Right forelimb (tissue), 1 donor: ENCODE data around the gene INKA2.

Source experiments
- DNase-seq: peaks from one replicate; pipeline ENCODE4 v3.0.0-alpha.2; 2018

Gene INKA2

GRCh38 chr1:111739194-111739924 lies at the start of gene INKA2:
Gene INKA2 (minus strand): TSS chr1:111739395. CDS start chr1:111739242, 153 bp downstream.
- peak; percentile 90 for DNase-seq

GRCh38 chr1:111786669-111787207 lies 47.5 kb upstream of the INKA2 start:
- DNase-seq, result no peak

- DNase-seq, result no peak
Observed at GRCh38 chr1:111784273-111784901, 45.2 kb upstream of the INKA2 start.

- no peak for DNase-seq
Observed at GRCh38 chr1:111779546-111779945, 40.4 kb upstream of the INKA2 start.

GRCh38 chr1:111778541-111779051 lies 39.4 kb upstream of the INKA2 start:
- no peak for DNase-seq

GRCh38 chr1:111778066-111778465 lies 38.9 kb upstream of the INKA2 start:
- DNase-seq, result no peak

GRCh38 chr1:111777301-111777700 lies 38.1 kb upstream of the INKA2 start:
- DNase-seq, result no peak

GRCh38 chr1:111776861-111777260 lies 37.7 kb upstream of the INKA2 start:
- no peak for DNase-seq

- no peak for DNase-seq
Observed at GRCh38 chr1:111776391-111776790, 37.2 kb upstream of the INKA2 start.

GRCh38 chr1:111775966-111776365 lies 36.8 kb upstream of the INKA2 start:
- DNase-seq, result no peak

GRCh38 chr1:111770916-111771315 lies 31.7 kb upstream of the INKA2 start:
- DNase-seq, result no peak

- no peak for DNase-seq
Observed at GRCh38 chr1:111769517-111770146, 30.4 kb upstream of the INKA2 start.

- DNase-seq, result no peak
Observed at GRCh38 chr1:111768625-111769024, 29.4 kb upstream of the INKA2 start.

GRCh38 chr1:111768023-111768422 lies 28.8 kb upstream of the INKA2 start:
- DNase-seq, result no peak

- no peak for DNase-seq
Observed at GRCh38 chr1:111762332-111762731, 23.1 kb upstream of the INKA2 start.

- no peak for DNase-seq
Observed at GRCh38 chr1:111761717-111762116, 22.5 kb upstream of the INKA2 start.

GRCh38 chr1:111758373-111758772 lies 19.2 kb upstream of the INKA2 start:
- no peak for DNase-seq

GRCh38 chr1:111756124-111756513 lies 16.9 kb upstream of the INKA2 start:
- no peak for DNase-seq

GRCh38 chr1:111755331-111756123 lies 16.3 kb upstream of the INKA2 start, which contains the start of gene DDX20:
Gene DDX20 (plus strand): TSS chr1:111755901. CDS start chr1:111755925, 24 bp downstream.
- DNase-seq, result peak; percentile 94

- DNase-seq, result no peak
Observed at GRCh38 chr1:111754984-111755330, 15.8 kb upstream of the INKA2 start.

- DNase-seq, result no peak
Observed at GRCh38 chr1:111751906-111752575, 12.8 kb upstream of the INKA2 start.

GRCh38 chr1:111750856-111751255 lies 11.7 kb upstream of the INKA2 start:
- DNase-seq, result no peak
